ENCODE measurements around the gene AAGAB.

DNA sequence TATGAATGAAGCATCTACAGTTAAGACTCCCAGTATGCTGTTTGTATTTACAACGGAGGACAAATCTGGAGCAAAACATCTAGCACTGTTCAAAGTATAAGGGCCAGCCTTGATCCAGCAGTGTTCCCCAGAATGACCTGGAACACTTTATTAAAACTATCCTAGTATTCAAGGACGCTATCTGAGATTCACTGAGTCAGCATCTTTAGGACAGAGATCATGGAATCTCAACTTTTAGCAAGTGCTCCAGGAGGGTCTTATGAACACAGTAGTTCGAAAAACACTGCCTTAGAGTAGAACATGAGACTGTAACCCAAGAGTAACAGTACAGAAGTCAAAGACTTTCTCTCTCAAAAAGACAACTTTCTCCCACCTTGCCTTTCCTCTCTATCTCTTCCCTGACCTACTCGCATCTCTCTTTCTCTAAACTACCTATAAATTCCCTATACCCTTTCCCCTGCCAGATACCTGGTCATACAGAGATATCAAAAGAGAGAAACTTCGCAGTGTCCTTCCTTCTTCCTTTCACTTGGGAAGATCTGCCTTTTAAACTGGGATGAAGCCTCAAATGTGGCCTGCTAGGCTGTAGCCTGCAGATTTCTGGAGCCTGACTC lies 43.8 kb downstream of the AAGAB start:
- TF ChIP-seq ZNF529 (tag by site-specific recombination; IDR thresholded peaks at IDR 0.05; ENCODE audit: insufficient replicate concordance) (no peak), ZNF266 (tag by site-specific recombination; IDR thresholded peaks at IDR 0.05; ENCODE audit: low read depth) (no peak)
